DOHH2 (cell line): Measurements from ENCODE around the gene CNEP1R1.

ENCODE experiments used
- H3F3A ChIP-seq: fragments of 200-600 bp; sonication (generic), shearing (Covaris generic); 2 replicates; pipeline ENCODE4 v1.6.0; 2016; ENCODE audit warnings: antibody characterized with exemption, mild to moderate bottlenecking; ENCODE audit not compliant: control insufficient read depth, insufficient read depth
- H3K27ac ChIP-seq: fragments of 200-600 bp; sonication (generic); 2 replicates; pipeline ENCODE4 v1.5.1; 2014; ENCODE audit warnings: low read depth, mild to moderate bottlenecking, low read length, moderate library complexity
- H3K27me3 ChIP-seq: fragments of 200-600 bp; sonication (generic); 2 replicates; pipeline ENCODE4 v1.6.1; 2014; ENCODE audit warnings: mild to moderate bottlenecking, low read length, mixed read lengths; ENCODE audit not compliant: control insufficient read depth
- H3K36me3 ChIP-seq: fragments of 200-600 bp; sonication (generic); 2 replicates; pipeline ENCODE4 v1.6.1; 2014; ENCODE audit warnings: mild to moderate bottlenecking, low read length, moderate library complexity, mixed read lengths; ENCODE audit not compliant: control insufficient read depth
- H3K4me1 ChIP-seq: fragments of 200-600 bp; sonication (generic); 2 replicates; pipeline ENCODE4 v1.6.1; 2014; ENCODE audit warnings: mild to moderate bottlenecking, low read length, mixed read lengths; ENCODE audit not compliant: control insufficient read depth
- H3K4me2 ChIP-seq: fragments of 200-600 bp; sonication (generic); 2 replicates; pipeline ENCODE4 v1.6.0; 2014; ENCODE audit warnings: mild to moderate bottlenecking, low read length, moderate library complexity
- H3K4me3 ChIP-seq: fragments of 200-600 bp; sonication (generic); 2 replicates; pipeline ENCODE4 v1.5.1; 2014; ENCODE audit warnings: mild to moderate bottlenecking, low read length, mixed read lengths
- H3K79me2 ChIP-seq: fragments of 200-600 bp; sonication (generic); 2 replicates; pipeline ENCODE4 v1.6.1; 2014; ENCODE audit warnings: mild to moderate bottlenecking, low read length, mixed read lengths; ENCODE audit not compliant: control insufficient read depth
- H3K9me2 ChIP-seq: fragments of 200-600 bp; sonication (generic); replicated peaks from 2 replicates; pipeline ENCODE4 v1.6.1; 2014; ENCODE audit warnings: mild to moderate bottlenecking, low read length, mixed read lengths; ENCODE audit not compliant: control insufficient read depth
- H3K9me3 ChIP-seq: fragments of 200-600 bp; sonication (generic); 2 replicates; pipeline ENCODE4 v1.6.1; 2014; ENCODE audit warnings: antibody characterized with exemption, low read length, mixed read lengths; ENCODE audit not compliant: control insufficient read depth, insufficient read depth
- H4K20me1 ChIP-seq: fragments of 200-600 bp; sonication (generic); 2 replicates; pipeline ENCODE4 v1.6.0; 2014; ENCODE audit warnings: low read depth, mild to moderate bottlenecking, antibody characterized with exemption, low read length, moderate library complexity; ENCODE audit not compliant: control insufficient read depth, insufficient read depth
- EZH2phosphoT487 ChIP-seq: fragments of 200-600 bp; sonication (generic); IDR thresholded peaks from 2 replicates; pipeline ENCODE4 v1.6.1; 2017; ENCODE audit warnings: borderline replicate concordance, mild to moderate bottlenecking, antibody characterized with exemption, low read length, moderate library complexity, mixed read lengths
- TF ChIP-seq, protein P1 (sequence below): fragments of 200-600 bp; sonication (generic); IDR thresholded peaks from one replicate; pipeline ENCODE4 v1.5.1; 2014; ENCODE audit warnings: antibody characterized with exemption, mild to moderate bottlenecking, low read depth, low read length; ENCODE audit not compliant: poor library complexity, severe bottlenecking

Gene CNEP1R1

DNA sequence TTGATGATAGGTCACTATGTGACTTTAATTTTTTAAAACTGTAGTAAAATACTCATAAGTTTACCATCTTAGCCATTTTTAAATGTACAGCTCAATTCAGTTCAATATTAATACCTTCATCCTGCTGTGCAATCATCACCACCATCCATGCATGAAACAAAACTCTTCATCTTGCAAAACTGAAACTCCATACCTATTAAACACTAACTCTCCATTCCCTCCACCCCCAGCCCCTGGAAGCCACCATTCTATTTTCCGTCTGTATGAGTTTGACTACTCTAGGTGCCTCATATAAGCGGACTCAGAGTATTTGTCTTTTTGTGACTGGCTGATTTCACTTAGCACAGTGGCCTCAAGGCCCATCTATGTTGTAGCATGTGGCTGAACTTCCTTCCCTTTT, 9.4 kb upstream of the CNEP1R1 start:
- no peak overlapping the region for H3K27ac ChIP-seq
- no peaks in the 10 kb centered on the region for H3K4me1 ChIP-seq
- H3K27me3 ChIP-seq: peaks cover 11% of the 10 kb centered on the region
- H3K9me3 ChIP-seq: no peaks in the 10 kb centered on the region
- no peak for TF ChIP-seq EZH2phosphoT487
- TF ChIP-seq, protein P1, sequence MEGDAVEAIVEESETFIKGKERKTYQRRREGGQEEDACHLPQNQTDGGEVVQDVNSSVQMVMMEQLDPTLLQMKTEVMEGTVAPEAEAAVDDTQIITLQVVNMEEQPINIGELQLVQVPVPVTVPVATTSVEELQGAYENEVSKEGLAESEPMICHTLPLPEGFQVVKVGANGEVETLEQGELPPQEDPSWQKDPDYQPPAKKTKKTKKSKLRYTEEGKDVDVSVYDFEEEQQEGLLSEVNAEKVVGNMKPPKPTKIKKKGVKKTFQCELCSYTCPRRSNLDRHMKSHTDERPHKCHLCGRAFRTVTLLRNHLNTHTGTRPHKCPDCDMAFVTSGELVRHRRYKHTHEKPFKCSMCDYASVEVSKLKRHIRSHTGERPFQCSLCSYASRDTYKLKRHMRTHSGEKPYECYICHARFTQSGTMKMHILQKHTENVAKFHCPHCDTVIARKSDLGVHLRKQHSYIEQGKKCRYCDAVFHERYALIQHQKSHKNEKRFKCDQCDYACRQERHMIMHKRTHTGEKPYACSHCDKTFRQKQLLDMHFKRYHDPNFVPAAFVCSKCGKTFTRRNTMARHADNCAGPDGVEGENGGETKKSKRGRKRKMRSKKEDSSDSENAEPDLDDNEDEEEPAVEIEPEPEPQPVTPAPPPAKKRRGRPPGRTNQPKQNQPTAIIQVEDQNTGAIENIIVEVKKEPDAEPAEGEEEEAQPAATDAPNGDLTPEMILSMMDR: no peak
- no peak overlapping the region for H3K4me3 ChIP-seq
- no peaks in the 10 kb centered on the region for H3K36me3 ChIP-seq
- no peaks in the 10 kb centered on the region for H4K20me1 ChIP-seq
- H3K4me2 ChIP-seq: no peak overlapping the region
- no peaks in the 10 kb centered on the region for H3K9me2 ChIP-seq
- H3K79me2 ChIP-seq: no peaks in the 10 kb centered on the region
- no peaks in the 10 kb centered on the region for H3F3A ChIP-seq

DNA sequence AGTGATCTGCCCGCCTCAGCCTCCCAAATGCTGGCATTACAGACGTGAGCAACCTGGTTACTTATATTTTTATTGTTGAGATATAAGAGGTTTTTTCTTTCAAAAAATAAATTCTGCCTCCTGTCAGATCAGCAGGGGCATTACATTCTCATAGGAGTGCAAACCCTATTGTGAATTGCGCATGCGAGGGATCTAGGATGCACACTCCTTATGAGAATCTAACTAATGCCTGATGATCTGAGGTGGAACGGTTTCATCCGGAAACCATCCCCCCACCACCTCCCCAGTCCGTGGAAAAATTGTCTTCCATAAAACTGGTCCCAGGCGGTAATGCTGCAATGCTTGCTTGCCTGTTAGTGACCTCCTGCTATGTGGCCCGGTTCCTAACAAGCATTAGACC, 7.5 kb upstream of the CNEP1R1 start:
- Histone ChIP-seq H3K4me1 (no peaks in the 10 kb centered on the region), H3F3A (no peaks in the 10 kb centered on the region), H3K4me3 (no peak overlapping the region), H3K27me3 (peaks cover 18% of the 10 kb centered on the region), H3K9me2 (no peaks in the 10 kb centered on the region), H3K79me2 (no peaks in the 10 kb centered on the region), H4K20me1 (no peaks in the 10 kb centered on the region), H3K27ac (no peak overlapping the region), H3K4me2 (no peak overlapping the region), H3K9me3 (no peaks in the 10 kb centered on the region), H3K36me3 (no peaks in the 10 kb centered on the region)
- TF ChIP-seq EZH2phosphoT487: no peak
- TF ChIP-seq, protein P1: no peak

DNA sequence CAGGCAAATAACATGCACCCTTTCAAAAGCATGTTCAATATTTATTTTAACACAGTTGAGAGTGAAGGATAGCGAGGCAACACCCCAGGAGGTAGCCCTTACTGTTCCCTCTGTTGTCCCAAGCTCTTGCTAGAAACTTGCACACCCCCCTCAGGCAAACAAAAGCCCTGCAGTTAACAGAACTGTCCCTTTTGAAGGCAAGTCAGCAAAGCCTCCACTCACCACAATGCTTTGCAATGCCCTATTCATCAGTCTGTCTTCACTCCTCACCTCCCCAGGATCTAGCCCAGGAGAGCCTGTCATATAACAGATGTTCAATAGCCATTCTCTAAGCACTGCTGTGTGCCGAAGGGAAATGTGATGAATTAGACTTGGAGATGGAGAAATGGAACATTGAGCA, 3.5 kb upstream of the CNEP1R1 start:
- H3K79me2 ChIP-seq: peaks cover 15% of the 10 kb centered on the region
- H3K4me1 ChIP-seq: peaks cover 12% of the 10 kb centered on the region
- no peak for TF ChIP-seq EZH2phosphoT487
- TF ChIP-seq, protein P1: no peak
- no peaks in the 10 kb centered on the region; the same call in 1 of the 2 replicates for H3K36me3 ChIP-seq
- no peak overlapping the region for H3K27ac ChIP-seq
- no peak overlapping the region for H3K4me3 ChIP-seq
- no peaks in the 10 kb centered on the region for H3K9me3 ChIP-seq
- H3K4me2 ChIP-seq: no peak overlapping the region
- H3K27me3 ChIP-seq: peaks cover 21% of the 10 kb centered on the region
- H4K20me1 ChIP-seq: peaks cover 5% of the 10 kb centered on the region; the same call in 1 of the 2 replicates
- no peaks in the 10 kb centered on the region for H3K9me2 ChIP-seq
- no peaks in the 10 kb centered on the region for H3F3A ChIP-seq

DNA sequence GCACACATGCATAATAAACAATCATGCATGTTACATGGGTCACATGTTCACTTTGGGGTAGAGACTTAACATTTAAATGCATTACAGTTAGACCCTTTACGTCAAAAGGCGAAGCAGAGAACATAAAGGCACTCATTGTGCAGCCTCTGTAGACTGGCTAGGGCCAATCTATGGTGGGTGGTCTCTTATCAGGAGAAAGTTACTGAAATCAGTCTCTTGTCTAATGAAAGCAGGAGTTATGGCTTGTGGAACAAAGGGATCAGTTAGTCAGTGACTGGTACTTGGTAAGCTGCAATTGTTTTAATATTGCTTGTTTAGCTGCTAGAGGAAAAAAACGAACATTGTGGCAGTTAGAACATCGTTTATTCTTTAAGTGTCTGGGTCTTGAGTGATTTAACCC, 1.4 kb upstream of the CNEP1R1 start:
- H3K9me3 ChIP-seq: no peaks in the 10 kb centered on the region
- H4K20me1 ChIP-seq: peaks cover 5% of the 10 kb centered on the region; the same call in 1 of the 2 replicates
- no peak overlapping the region for H3K4me2 ChIP-seq
- H3K9me2 ChIP-seq: no peaks in the 10 kb centered on the region
- no peak overlapping the region for H3K4me3 ChIP-seq
- peaks cover 7% of the 10 kb centered on the region for H3K36me3 ChIP-seq
- H3K79me2 ChIP-seq: peaks cover 33% of the 10 kb centered on the region
- peaks cover 13% of the 10 kb centered on the region for H3K4me1 ChIP-seq
- H3F3A ChIP-seq: no peaks in the 10 kb centered on the region
- TF ChIP-seq EZH2phosphoT487: no peak
- TF ChIP-seq, protein P1: no peak
- H3K27me3 ChIP-seq: peaks cover 21% of the 10 kb centered on the region
- no peak overlapping the region for H3K27ac ChIP-seq
